ENCODE data around the gene MYO18B. TPM values are rescaled to one million over a fixed set of nuclear protein-coding genes. Genes with fewer than 3 reads are reported as not detected.

Gene MYO18B
- total RNA-seq, 1 donor: under 0.01 TPM

- no peak for TF ChIP-seq CTCF (IDR thresholded peaks at IDR 0.05; ENCODE audit: insufficient read depth, low read depth, low read length)
- DNase-seq (ENCODE audit: low read depth): peak; percentile 20
- no peak overlapping the region for H3K4me3 ChIP-seq (ENCODE audit: low read depth, low read length)
These were observed 19.4 kb upstream of the MYO18B start for GRCh38 chr22:25722626-25723025.

GRCh38 chr22:25726241-25726640, 15.7 kb upstream of the MYO18B start:
- DNase-seq (ENCODE audit: low read depth): no peak
- H3K4me3 ChIP-seq (ENCODE audit: low read depth, low read length): no peak overlapping the region
- TF ChIP-seq CTCF (IDR thresholded peaks at IDR 0.05; ENCODE audit: insufficient read depth, low read depth, low read length): no peak

GRCh38 chr22:25728071-25728470, 13.9 kb upstream of the MYO18B start:
- no peak for DNase-seq (ENCODE audit: low read depth)
- TF ChIP-seq CTCF (IDR thresholded peaks at IDR 0.05; ENCODE audit: insufficient read depth, low read depth, low read length): no peak
- no peak overlapping the region for H3K4me3 ChIP-seq (ENCODE audit: low read depth, low read length)

- H3K4me3 ChIP-seq (ENCODE audit: low read depth, low read length): no peak overlapping the region
- DNase-seq (ENCODE audit: low read depth): no peak
- no peak for TF ChIP-seq CTCF (IDR thresholded peaks at IDR 0.05; ENCODE audit: insufficient read depth, low read depth, low read length)
These were observed 12.7 kb upstream of the MYO18B start for GRCh38 chr22:25729016-25729995.

GRCh38 chr22:25735650-25736049, 6.3 kb upstream of the MYO18B start:
- H3K4me3 ChIP-seq (ENCODE audit: low read depth, low read length): no peak overlapping the region
- DNase-seq (ENCODE audit: low read depth): no peak

GRCh38 chr22:25736378-25737011, 5.5 kb upstream of the MYO18B start:
- no peak for TF ChIP-seq CTCF (IDR thresholded peaks at IDR 0.05; ENCODE audit: insufficient read depth, low read depth, low read length)
- no peak for DNase-seq (ENCODE audit: low read depth)
- H3K4me3 ChIP-seq (ENCODE audit: low read depth, low read length): no peak overlapping the region

More at GRCh38 chr22:25735650-25736049, 6.3 kb upstream of the MYO18B start:
- TF ChIP-seq CTCF (IDR thresholded peaks at IDR 0.05; ENCODE audit: insufficient read depth, low read depth, low read length): no peak
